SK-N-SH treated with all-trans-retinoic acid at 6 μM for 48 hours (cell line): ENCODE measurements around the gene WDR49.

Source experiments
- ARNTL ChIP-seq: fragments of 450-650 bp; formaldehyde crosslinking; IDR thresholded peaks from 2 replicates; pipeline ENCODE4 v1.5.0; 2020; ENCODE audit warnings: low read depth, mild to moderate bottlenecking, moderate library complexity, borderline replicate concordance
- GLIS3 ChIP-seq: fragments of 250-450 bp; sonication (Bioruptor Pico); IDR thresholded peaks from 2 replicates; pipeline ENCODE4 v1.5.0; 2020; ENCODE audit warnings: mild to moderate bottlenecking, moderate library complexity
- OSR1 ChIP-seq: fragments of 250-450 bp; sonication (Bioruptor Pico); IDR thresholded peaks from 2 replicates; pipeline ENCODE4 v1.8.0; 2022; ENCODE audit warnings: moderate library complexity, mild to moderate bottlenecking, inconsistent platforms
- SNAI2 ChIP-seq: fragments of 250-450 bp; sonication (Bioruptor Pico); IDR thresholded peaks from 2 replicates; pipeline ENCODE4 v1.5.0; 2020; ENCODE audit warnings: mild to moderate bottlenecking, moderate library complexity
- ZFP3 ChIP-seq: fragments of 250-450 bp; sonication (Bioruptor Pico); IDR thresholded peaks from 2 replicates; pipeline ENCODE4 v1.5.0; 2020; ENCODE audit warnings: mild to moderate bottlenecking, moderate library complexity
- ZFP30 ChIP-seq: fragments of 450-650 bp; formaldehyde crosslinking; IDR thresholded peaks from 2 replicates; pipeline ENCODE4 v1.5.0; 2022; ENCODE audit warnings: mild to moderate bottlenecking, moderate library complexity
- ZNF70 ChIP-seq: fragments of 450-650 bp; formaldehyde crosslinking; IDR thresholded peaks from 2 replicates; pipeline ENCODE4 v1.5.0; 2020; ENCODE audit warnings: mild to moderate bottlenecking, moderate library complexity
- ZNF8 ChIP-seq: fragments of 450-650 bp; formaldehyde crosslinking; IDR thresholded peaks from 2 replicates; pipeline ENCODE4 v1.5.0; 2020; ENCODE audit warnings: mild to moderate bottlenecking, moderate library complexity
- TF ChIP-seq, protein P1 (sequence below): fragments of 250-450 bp; sonication (Bioruptor Pico); IDR thresholded peaks from 2 replicates; pipeline ENCODE4 v1.8.0; 2020; ENCODE audit warnings: mild to moderate bottlenecking, moderate library complexity, borderline replicate concordance
- TF ChIP-seq, protein P2 (sequence below): fragments of 250-450 bp; sonication (Bioruptor Pico); IDR thresholded peaks from 2 replicates; pipeline ENCODE4 v1.5.0; 2020; ENCODE audit warnings: mild to moderate bottlenecking, moderate library complexity
- TF ChIP-seq, protein P3 (sequence below): fragments of 250-450 bp; sonication (Bioruptor Pico); IDR thresholded peaks from 2 replicates; pipeline ENCODE4 v1.5.1; 2020; ENCODE audit warnings: low read depth, mild to moderate bottlenecking, moderate library complexity
- TF ChIP-seq, protein P4 (sequence below): fragments of 250-450 bp; sonication (Bioruptor Pico); IDR thresholded peaks from 2 replicates; pipeline ENCODE4 v1.8.0; 2021; ENCODE audit warnings: low read depth, mild to moderate bottlenecking, moderate library complexity, borderline replicate concordance

DNA sequence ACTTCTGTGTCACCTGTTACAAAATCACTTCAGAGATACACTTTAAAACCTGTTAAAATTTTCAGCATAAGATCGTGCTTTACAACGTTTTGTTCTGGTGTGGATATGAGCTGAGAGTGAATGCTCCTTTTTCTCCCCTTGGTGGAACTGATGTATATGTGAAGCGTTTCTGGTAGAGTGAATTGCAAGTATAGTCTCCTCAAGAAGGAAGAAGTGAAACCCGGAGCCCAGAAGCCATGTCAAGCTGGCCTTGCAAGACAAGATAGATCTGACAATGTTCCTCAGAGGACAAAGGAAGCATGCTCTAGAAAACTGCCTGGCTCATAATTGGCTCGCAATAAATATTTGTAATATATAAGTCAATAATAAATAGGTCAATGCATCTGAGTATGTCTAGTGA is 203.5 kb downstream of the WDR49 start:
- TF ChIP-seq, protein P1, sequence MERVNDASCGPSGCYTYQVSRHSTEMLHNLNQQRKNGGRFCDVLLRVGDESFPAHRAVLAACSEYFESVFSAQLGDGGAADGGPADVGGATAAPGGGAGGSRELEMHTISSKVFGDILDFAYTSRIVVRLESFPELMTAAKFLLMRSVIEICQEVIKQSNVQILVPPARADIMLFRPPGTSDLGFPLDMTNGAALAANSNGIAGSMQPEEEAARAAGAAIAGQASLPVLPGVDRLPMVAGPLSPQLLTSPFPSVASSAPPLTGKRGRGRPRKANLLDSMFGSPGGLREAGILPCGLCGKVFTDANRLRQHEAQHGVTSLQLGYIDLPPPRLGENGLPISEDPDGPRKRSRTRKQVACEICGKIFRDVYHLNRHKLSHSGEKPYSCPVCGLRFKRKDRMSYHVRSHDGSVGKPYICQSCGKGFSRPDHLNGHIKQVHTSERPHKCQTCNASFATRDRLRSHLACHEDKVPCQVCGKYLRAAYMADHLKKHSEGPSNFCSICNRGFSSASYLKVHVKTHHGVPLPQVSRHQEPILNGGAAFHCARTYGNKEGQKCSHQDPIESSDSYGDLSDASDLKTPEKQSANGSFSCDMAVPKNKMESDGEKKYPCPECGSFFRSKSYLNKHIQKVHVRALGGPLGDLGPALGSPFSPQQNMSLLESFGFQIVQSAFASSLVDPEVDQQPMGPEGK (CRISPR knock-in tag): no peak
- TF ChIP-seq ZFP3 (no peak), ARNTL (CRISPR knock-in tag) (no peak), ZNF70 (no peak), GLIS3 (CRISPR knock-in tag) (no peak), SNAI2 (CRISPR knock-in tag) (no peak), OSR1 (CRISPR knock-in tag) (no peak), ZFP30 (CRISPR knock-in tag) (no peak), ZNF8 (CRISPR knock-in tag) (no peak)
- TF ChIP-seq, protein P2, sequence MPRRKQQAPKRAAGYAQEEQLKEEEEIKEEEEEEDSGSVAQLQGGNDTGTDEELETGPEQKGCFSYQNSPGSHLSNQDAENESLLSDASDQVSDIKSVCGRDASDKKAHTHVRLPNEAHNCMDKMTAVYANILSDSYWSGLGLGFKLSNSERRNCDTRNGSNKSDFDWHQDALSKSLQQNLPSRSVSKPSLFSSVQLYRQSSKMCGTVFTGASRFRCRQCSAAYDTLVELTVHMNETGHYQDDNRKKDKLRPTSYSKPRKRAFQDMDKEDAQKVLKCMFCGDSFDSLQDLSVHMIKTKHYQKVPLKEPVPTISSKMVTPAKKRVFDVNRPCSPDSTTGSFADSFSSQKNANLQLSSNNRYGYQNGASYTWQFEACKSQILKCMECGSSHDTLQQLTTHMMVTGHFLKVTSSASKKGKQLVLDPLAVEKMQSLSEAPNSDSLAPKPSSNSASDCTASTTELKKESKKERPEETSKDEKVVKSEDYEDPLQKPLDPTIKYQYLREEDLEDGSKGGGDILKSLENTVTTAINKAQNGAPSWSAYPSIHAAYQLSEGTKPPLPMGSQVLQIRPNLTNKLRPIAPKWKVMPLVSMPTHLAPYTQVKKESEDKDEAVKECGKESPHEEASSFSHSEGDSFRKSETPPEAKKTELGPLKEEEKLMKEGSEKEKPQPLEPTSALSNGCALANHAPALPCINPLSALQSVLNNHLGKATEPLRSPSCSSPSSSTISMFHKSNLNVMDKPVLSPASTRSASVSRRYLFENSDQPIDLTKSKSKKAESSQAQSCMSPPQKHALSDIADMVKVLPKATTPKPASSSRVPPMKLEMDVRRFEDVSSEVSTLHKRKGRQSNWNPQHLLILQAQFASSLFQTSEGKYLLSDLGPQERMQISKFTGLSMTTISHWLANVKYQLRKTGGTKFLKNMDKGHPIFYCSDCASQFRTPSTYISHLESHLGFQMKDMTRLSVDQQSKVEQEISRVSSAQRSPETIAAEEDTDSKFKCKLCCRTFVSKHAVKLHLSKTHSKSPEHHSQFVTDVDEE (CRISPR knock-in tag): no peak
- TF ChIP-seq, protein P3, sequence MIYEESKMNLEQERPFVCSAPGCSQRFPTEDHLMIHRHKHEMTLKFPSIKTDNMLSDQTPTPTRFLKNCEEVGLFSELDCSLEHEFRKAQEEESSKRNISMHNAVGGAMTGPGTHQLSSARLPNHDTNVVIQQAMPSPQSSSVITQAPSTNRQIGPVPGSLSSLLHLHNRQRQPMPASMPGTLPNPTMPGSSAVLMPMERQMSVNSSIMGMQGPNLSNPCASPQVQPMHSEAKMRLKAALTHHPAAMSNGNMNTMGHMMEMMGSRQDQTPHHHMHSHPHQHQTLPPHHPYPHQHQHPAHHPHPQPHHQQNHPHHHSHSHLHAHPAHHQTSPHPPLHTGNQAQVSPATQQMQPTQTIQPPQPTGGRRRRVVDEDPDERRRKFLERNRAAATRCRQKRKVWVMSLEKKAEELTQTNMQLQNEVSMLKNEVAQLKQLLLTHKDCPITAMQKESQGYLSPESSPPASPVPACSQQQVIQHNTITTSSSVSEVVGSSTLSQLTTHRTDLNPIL: no peak
- TF ChIP-seq, protein P4, sequence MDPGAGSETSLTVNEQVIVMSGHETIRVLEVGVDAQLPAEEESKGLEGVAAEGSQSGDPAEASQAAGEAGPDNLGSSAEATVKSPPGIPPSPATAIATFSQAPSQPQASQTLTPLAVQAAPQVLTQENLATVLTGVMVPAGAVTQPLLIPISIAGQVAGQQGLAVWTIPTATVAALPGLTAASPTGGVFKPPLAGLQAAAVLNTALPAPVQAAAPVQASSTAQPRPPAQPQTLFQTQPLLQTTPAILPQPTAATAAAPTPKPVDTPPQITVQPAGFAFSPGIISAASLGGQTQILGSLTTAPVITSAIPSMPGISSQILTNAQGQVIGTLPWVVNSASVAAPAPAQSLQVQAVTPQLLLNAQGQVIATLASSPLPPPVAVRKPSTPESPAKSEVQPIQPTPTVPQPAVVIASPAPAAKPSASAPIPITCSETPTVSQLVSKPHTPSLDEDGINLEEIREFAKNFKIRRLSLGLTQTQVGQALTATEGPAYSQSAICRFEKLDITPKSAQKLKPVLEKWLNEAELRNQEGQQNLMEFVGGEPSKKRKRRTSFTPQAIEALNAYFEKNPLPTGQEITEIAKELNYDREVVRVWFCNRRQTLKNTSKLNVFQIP (CRISPR knock-in tag): no peak
